GM12878 (cell line): ENCODE results near the gene PLXNC1.

Experiments
- CHD4 ChIP-seq: fragments of 200-600 bp; sonication (generic); IDR thresholded peaks from 2 replicates; pipeline ENCODE4 v1.6.1; 2016; ENCODE audit warnings: mild to moderate bottlenecking
- MYB ChIP-seq: fragments of 150-350 bp; IDR thresholded peaks from 2 replicates; pipeline ENCODE4 v1.6.1; 2014; ENCODE audit warnings: mild to moderate bottlenecking, low read depth, low read length, borderline replicate concordance
- NR2C2 ChIP-seq: IDR thresholded peaks from 2 replicates; pipeline ENCODE4 v1.6.1; 2011; ENCODE audit warnings: borderline replicate concordance, low read depth; ENCODE audit not compliant: control insufficient read depth, insufficient read length
- TARDBP ChIP-seq: IDR thresholded peaks from 2 replicates; pipeline ENCODE4 v1.6.1; 2016; ENCODE audit warnings: borderline replicate concordance
- TF ChIP-seq, protein P1 (sequence below), 3 experiments: IDR thresholded peaks in 2 of 3; conservative IDR thresholded peaks in 1 of 3; 2 replicates each; pipeline ENCODE4 v1.5.1; 2011; ENCODE audit warnings: low read depth in 3 of 3, low read length in 3 of 3, mild to moderate bottlenecking in 3 of 3, control low read depth in 2 of 3, moderate library complexity in 2 of 3, inconsistent platforms in 1 of 3, mixed read lengths in 1 of 3; ENCODE audit not compliant: control insufficient read depth in 2 of 3, insufficient read depth in 1 of 3; ENCODE audit errors: extremely low read depth in 1 of 3

DNA sequence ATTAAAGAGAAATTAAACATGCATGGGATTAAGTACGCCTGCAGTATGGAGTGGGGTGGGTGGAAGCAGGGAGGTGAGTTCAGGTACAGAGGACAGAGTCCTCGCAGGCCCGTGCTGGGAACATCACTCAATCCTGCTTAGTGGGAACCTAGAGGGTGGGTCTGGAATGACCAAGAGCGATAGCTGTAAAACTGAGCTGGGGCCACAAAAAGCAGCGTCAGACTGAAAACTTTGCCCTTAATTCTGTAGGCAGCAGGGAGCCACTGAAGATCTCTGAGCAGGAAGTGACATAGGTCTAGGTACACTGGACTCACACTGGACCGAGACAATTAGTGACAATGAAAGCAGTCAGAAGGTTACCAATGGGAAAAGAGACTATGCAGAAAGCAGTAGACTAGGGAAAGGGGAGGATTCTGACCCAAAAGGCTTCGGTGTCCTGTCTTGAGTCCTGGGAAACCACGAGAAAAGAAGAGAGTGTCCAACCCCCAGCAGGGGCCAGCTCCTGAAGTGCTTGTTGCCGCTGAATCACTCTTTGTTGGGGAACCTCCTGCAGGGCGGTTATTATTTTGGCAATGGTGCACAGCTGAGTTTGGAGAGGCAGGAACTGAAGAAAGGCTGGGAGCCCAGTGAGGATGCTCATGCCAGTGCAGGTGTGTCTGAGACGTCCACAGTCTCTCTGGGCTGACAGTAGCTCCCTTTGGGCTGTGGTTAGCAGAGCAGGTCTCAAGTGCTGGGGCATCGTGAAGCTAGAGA is 97.4 kb downstream of the PLXNC1 start:
- TF ChIP-seq, protein P1, sequence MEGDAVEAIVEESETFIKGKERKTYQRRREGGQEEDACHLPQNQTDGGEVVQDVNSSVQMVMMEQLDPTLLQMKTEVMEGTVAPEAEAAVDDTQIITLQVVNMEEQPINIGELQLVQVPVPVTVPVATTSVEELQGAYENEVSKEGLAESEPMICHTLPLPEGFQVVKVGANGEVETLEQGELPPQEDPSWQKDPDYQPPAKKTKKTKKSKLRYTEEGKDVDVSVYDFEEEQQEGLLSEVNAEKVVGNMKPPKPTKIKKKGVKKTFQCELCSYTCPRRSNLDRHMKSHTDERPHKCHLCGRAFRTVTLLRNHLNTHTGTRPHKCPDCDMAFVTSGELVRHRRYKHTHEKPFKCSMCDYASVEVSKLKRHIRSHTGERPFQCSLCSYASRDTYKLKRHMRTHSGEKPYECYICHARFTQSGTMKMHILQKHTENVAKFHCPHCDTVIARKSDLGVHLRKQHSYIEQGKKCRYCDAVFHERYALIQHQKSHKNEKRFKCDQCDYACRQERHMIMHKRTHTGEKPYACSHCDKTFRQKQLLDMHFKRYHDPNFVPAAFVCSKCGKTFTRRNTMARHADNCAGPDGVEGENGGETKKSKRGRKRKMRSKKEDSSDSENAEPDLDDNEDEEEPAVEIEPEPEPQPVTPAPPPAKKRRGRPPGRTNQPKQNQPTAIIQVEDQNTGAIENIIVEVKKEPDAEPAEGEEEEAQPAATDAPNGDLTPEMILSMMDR (IDR thresholded peaks at IDR 0.05 in 2 of 3, conservative IDR thresholded peaks at IDR 0.05 in 1 of 3; ENCODE audit: control insufficient read depth in 2 of 3, extremely low read depth in 1 of 3, insufficient read depth in 1 of 3, low read depth in 3 of 3, low read length in 3 of 3), result no peak
- TF ChIP-seq TARDBP (no peak), CHD4 (no peak), NR2C2 (no peak), MYB (no peak)
